H1 (cell line): ENCODE measurements around the gene ZNF154. TPM values are rescaled to one million over a fixed set of nuclear protein-coding genes. Genes with fewer than 3 reads are reported as not detected.

Experiments used
- CHD7 ChIP-seq: fragments of 300-600 bp; sonication (generic); IDR thresholded peaks from 2 replicates; pipeline ENCODE4 v1.7.1; 2012; ENCODE audit warnings: low read length, moderate library complexity, mild to moderate bottlenecking, inconsistent platforms; ENCODE audit not compliant: insufficient replicate concordance
- CTBP2 ChIP-seq: IDR thresholded peaks from 2 replicates; pipeline ENCODE4 v1.7.0; 2011; ENCODE audit warnings: borderline replicate concordance, mild to moderate bottlenecking, moderate library complexity, mixed read lengths, low read length; ENCODE audit not compliant: insufficient read depth, insufficient read length
- ZNF274 ChIP-seq: IDR thresholded peaks from 2 replicates; pipeline ENCODE4 v1.7.0; 2012; ENCODE audit warnings: low read length, borderline replicate concordance; ENCODE audit errors: extremely low read depth
- polyA plus RNA-seq, 7 experiments: library from polyadenylated mRNA; depleted of rRNA in 3 of 7; stranded (reverse) in 5 of 7; unstranded in 2 of 7; fragments of >200 nt in 5 of 7; fragments of 200-250 nt in 2 of 7; gene quantifications; 1 replicate in 5 of 7; 2 replicates in 1 of 7; 4 replicates in 1 of 7; pipeline versions ENCODE4 v1.2.1 to v1.2.3, GENCODE V29; 2011 to 2013; ENCODE audit warnings: missing spikeins in 2 of 7, mixed read lengths in 2 of 7
- total RNA-seq: library from RNA; stranded (reverse); fragmentation: NEBNext Ultra II Directional; extraction: Animal tissue kit (Norgen Biotek cat#: 25700); gene quantifications from 2 replicates; pipeline ENCODE4 v1.2.1, GENCODE V29; 2021

Gene ZNF154
- total and polyA plus RNA-seq, 2 of the 8 experiments (the other 6 are each of a cell fraction or from before 2014, with no cell fraction given) = 5.3 to 11.6 TPM

GRCh38 chr19:57672466-57672865 is 36.5 kb downstream of the ZNF154 start (continued):
- no peak for TF ChIP-seq CHD7
- no peak for TF ChIP-seq CTBP2
- no peak for TF ChIP-seq ZNF274
